Suprapubic skin (tissue), 4 donors: ENCODE results near the gene CNGA1. TPM values are rescaled to one million over a fixed set of nuclear protein-coding genes. Genes with fewer than 3 reads are reported as not detected.

Source experiments
- DNase-seq, 2 donors: peaks; one replicate each; pipeline ENCODE4 v3.0.0-alpha.2; 2019; ENCODE audit warnings: low spot score in 2 of 2
- H3K27ac ChIP-seq: fragments of 200-600 bp; sonication (generic); one replicate; pipeline ENCODE4 v1.5.1; 2019
- H3K27me3 ChIP-seq: fragments of 200-600 bp; sonication (generic); one replicate; pipeline ENCODE4 v1.5.1; 2019
- H3K36me3 ChIP-seq: fragments of 200-600 bp; sonication (generic); one replicate; pipeline ENCODE4 v1.5.1; 2019
- H3K4me1 ChIP-seq: fragments of 200-600 bp; sonication (generic); one replicate; pipeline ENCODE4 v1.5.1; 2019
- H3K4me3 ChIP-seq: fragments of 200-600 bp; sonication (generic); one replicate; pipeline ENCODE4 v1.5.1; 2019; ENCODE audit warnings: mild to moderate bottlenecking
- H3K9me3 ChIP-seq: fragments of 200-600 bp; sonication (generic); one replicate; pipeline ENCODE4 v1.5.1; 2019
- CTCF ChIP-seq, 2 donors: fragments of 200-600 bp in 1 of 2; fragments of 450-650 bp in 1 of 2; sonication (generic) in 1 of 2; IDR thresholded peaks; one replicate each; pipeline ENCODE4 v1.5.1; 2016 to 2019; ENCODE audit warnings: antibody characterized with exemption in 2 of 2, mild to moderate bottlenecking in 1 of 2, moderate library complexity in 1 of 2
- EP300 ChIP-seq: sonication (generic); formaldehyde crosslinking; IDR thresholded peaks from one replicate; pipeline ENCODE4 v1.6.1; 2017; ENCODE audit warnings: antibody characterized with exemption
- POLR2A ChIP-seq, 2 donors: fragments of 450-650 bp; IDR thresholded peaks; one replicate each; pipeline ENCODE4 v1.6.1; 2017; ENCODE audit warnings: antibody characterized with exemption in 2 of 2, mild to moderate bottlenecking in 2 of 2, moderate library complexity in 2 of 2
- POLR2AphosphoS5 ChIP-seq, 3 donors: sonication (generic); formaldehyde crosslinking; IDR thresholded peaks; one replicate each; pipeline ENCODE4 v1.6.1; 2017; ENCODE audit warnings: antibody characterized with exemption in 3 of 3
- WGBS: methylation state at CpG from one replicate; pipeline ENCODE4 v1.1.5; 2018; 5-methylcytosine and 5-hydroxymethylcytosine counted together
- total RNA-seq, 4 donors: library from RNA; depleted of rRNA; stranded (reverse); fragments of >200 nt; gene quantifications; one replicate each; pipeline ENCODE4 v1.1.0, GENCODE V29; 2016

CNGA1 gene
- total RNA-seq, 4 donors from 2014 or later: 1.7 to 12.5 (median 5.5) TPM

- H3K36me3 ChIP-seq: no peaks in the 10 kb centered on the region
- no peak overlapping the region for H3K27ac ChIP-seq
- no peaks in the 10 kb centered on the region for H3K27me3 ChIP-seq
- no peaks in the 10 kb centered on the region for H3K9me3 ChIP-seq
- TF ChIP-seq CTCF (IDR thresholded peaks at IDR 0.05): no peak
- TF ChIP-seq POLR2AphosphoS5 (IDR thresholded peaks at IDR 0.05): no peak
- no peak for TF ChIP-seq POLR2A (IDR thresholded peaks at IDR 0.05)
- TF ChIP-seq EP300: no peak
- DNase-seq: no peak
- H3K4me1 ChIP-seq: no peaks in the 10 kb centered on the region
- no peak overlapping the region for H3K4me3 ChIP-seq
- 74% methylated on average over 10 of the region's 10 CpGs for WGBS
Measured at GRCh38 chr4:47942081-47942819, 74.2 kb downstream of the CNGA1 start.

- Histone ChIP-seq H3K4me1 (no peaks in the 10 kb centered on the region), H3K4me3 (no peak overlapping the region), H3K9me3 (no peaks in the 10 kb centered on the region), H3K36me3 (no peaks in the 10 kb centered on the region), H3K27me3 (no peaks in the 10 kb centered on the region), H3K27ac (no peak overlapping the region)
- WGBS: 93% methylated on average over 5 of the region's 5 CpGs
- no peak for DNase-seq
- TF ChIP-seq EP300 (no peak), CTCF (IDR thresholded peaks at IDR 0.05) (no peak), POLR2AphosphoS5 (IDR thresholded peaks at IDR 0.05) (no peak), POLR2A (IDR thresholded peaks at IDR 0.05) (no peak)
Measured at GRCh38 chr4:47939456-47939855, 77.0 kb downstream of the CNGA1 start.

- no peak overlapping the region for H3K4me3 ChIP-seq
- H3K36me3 ChIP-seq: no peaks in the 10 kb centered on the region
- H3K9me3 ChIP-seq: no peaks in the 10 kb centered on the region
- TF ChIP-seq POLR2AphosphoS5 (IDR thresholded peaks at IDR 0.05): no peak
- no peak for TF ChIP-seq CTCF (IDR thresholded peaks at IDR 0.05)
- TF ChIP-seq EP300: no peak
- TF ChIP-seq POLR2A (IDR thresholded peaks at IDR 0.05): no peak
- WGBS: 94% methylated on average over 6 of the region's 6 CpGs
- peaks cover 3% of the 10 kb centered on the region for H3K4me1 ChIP-seq
- H3K27me3 ChIP-seq: no peaks in the 10 kb centered on the region
- no peak overlapping the region for H3K27ac ChIP-seq
- DNase-seq: no peak
Measured at GRCh38 chr4:47936336-47936735, 80.1 kb downstream of the CNGA1 start.

GRCh38 chr4:47933840-47934239 lies 82.6 kb downstream of the CNGA1 start:
- Histone ChIP-seq H3K36me3 (no peaks in the 10 kb centered on the region), H3K27me3 (no peaks in the 10 kb centered on the region), H3K9me3 (no peaks in the 10 kb centered on the region), H3K4me1 (peaks cover 3% of the 10 kb centered on the region), H3K4me3 (no peak overlapping the region), H3K27ac (no peak overlapping the region)
- DNase-seq: no peak
- WGBS: under 1% methylated on average over 4 of the region's 4 CpGs
- no peak for TF ChIP-seq POLR2A (IDR thresholded peaks at IDR 0.05)
- TF ChIP-seq CTCF (IDR thresholded peaks at IDR 0.05): peak; percentile 35 to 44
- TF ChIP-seq EP300: no peak
- no peak for TF ChIP-seq POLR2AphosphoS5 (IDR thresholded peaks at IDR 0.05)

GRCh38 chr4:47930971-47931804 lies 85.3 kb downstream of the CNGA1 start:
- Histone ChIP-seq H3K4me1 (peaks cover 9% of the 10 kb centered on the region), H3K4me3 (no peak overlapping the region), H3K27ac (no peak overlapping the region), H3K36me3 (no peaks in the 10 kb centered on the region), H3K27me3 (no peaks in the 10 kb centered on the region), H3K9me3 (no peaks in the 10 kb centered on the region)
- DNase-seq: no peak
- TF ChIP-seq EP300: no peak
- TF ChIP-seq POLR2A (IDR thresholded peaks at IDR 0.05): no peak
- TF ChIP-seq POLR2AphosphoS5 (IDR thresholded peaks at IDR 0.05): no peak
- no peak for TF ChIP-seq CTCF (IDR thresholded peaks at IDR 0.05)
- 30% methylated on average over 2 of the region's 2 CpGs for WGBS
